ES-I3 (cell line): Measurements from ENCODE around the gene CCNK.

Experiments used
- H3K36me3 ChIP-seq: 2 replicates; pipeline ENCODE4 v1.6.1; 2013; ENCODE audit warnings: mild to moderate bottlenecking, low read length, control low read depth, moderate library complexity; ENCODE audit not compliant: insufficient read depth
- H3K4me1 ChIP-seq: 2 replicates; pipeline ENCODE4 v1.6.1; 2013; ENCODE audit warnings: mild to moderate bottlenecking, control low read depth, low read length; ENCODE audit not compliant: insufficient read depth
- H3K9ac ChIP-seq: 2 replicates; pipeline ENCODE4 v1.6.1; 2013; ENCODE audit warnings: low read depth, mild to moderate bottlenecking, low read length, moderate library complexity
- H3K9me3 ChIP-seq: 2 replicates; pipeline ENCODE4 v1.6.1; 2013; ENCODE audit warnings: mild to moderate bottlenecking, low read length, moderate library complexity; ENCODE audit not compliant: control insufficient read depth, insufficient read depth

The CCNK gene

DNA sequence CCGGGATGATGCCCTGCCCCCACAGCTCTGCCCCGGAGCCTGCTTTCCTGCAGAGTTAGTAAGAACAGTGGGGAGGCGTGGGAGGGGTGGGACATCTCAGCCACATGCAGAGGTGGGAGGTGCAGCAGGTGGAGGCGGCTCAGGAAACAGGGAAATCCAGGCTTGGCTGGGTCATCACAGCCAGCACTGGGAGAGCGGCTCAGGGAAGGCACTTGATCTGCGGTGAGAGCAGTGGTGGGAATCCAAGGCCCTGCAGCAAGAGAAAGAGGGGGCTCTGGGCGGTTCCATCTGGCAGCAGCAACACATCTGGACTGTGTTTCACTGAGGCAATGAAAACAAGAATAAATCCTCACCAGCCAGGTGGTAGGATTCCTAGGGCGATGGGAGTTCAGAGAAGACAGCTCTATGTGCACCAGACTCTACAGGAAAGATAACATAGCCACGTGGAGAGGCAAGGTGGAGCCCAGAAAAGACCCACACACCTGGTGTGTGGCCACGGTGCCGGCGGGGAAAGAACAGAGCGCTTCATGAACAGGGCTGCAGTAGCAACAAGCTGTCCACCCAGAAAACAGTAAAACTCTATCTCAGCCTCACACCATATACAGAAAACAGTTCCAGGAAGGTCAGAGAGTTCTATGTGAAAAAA, 65.1 kb downstream of the CCNK start:
- Histone ChIP-seq H3K9me3 (no peaks in the 10 kb centered on the region), H3K4me1 (peaks cover 21% of the 10 kb centered on the region), H3K36me3 (no peaks in the 10 kb centered on the region), H3K9ac (no peak overlapping the region; the same call in 1 of the 2 replicates)

DNA sequence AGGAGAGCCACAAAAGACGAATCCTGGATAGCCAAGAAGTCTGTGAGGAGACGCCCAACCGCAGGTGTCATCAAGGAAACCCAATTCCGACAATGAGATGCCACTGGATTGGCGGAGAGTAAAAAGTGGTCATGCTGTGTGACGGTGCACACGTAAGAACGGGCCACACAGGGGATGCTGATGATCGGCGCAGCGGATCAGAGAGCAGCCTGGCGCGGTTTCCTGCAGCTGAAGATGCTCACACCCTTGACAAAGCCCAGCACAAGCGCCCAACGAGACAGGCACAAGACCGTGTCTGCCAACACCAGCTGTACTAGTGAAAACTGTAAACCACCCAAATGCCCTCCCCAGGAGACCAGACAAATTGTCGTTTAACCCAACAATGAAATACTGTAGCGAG, 67.0 kb downstream of the CCNK start:
- H3K9ac ChIP-seq, result no peak overlapping the region

DNA sequence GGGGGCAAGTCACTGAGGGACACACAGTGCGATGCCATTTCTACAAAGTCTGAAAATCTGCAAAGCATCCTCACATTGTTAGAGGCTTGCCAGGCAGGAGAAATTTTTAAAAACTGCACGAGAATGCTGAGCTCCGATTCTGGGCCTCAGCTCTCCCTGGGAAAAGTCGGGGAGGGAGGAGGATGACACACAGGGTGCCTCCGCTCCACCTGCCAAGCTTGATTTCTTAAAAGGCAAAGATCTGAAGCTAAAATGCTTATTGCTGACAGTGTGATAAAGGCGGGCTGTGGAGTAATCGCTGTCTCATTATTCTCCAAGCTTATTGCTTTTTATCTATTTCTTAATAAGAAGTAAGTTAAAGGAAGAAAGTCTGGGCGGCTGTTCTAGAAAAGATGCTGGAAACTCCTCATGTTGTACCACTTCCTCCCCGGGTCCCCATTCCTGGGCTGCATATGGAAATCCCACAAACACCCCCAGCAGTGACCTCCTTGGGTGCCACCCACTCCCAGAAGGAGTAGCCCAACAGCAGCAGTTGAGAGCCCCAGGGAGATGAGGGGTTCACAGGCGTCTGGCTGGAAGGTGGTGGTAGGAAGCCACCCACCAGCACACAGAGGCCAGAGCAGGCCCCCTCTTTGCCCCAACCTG, 67.8 kb downstream of the CCNK start:
- H3K36me3 ChIP-seq, result no peaks in the 10 kb centered on the region
- no peak overlapping the region for H3K9ac ChIP-seq
- H3K9me3 ChIP-seq, result no peaks in the 10 kb centered on the region
- H3K4me1 ChIP-seq, result peaks cover 21% of the 10 kb centered on the region

More for the DNA sequence above, 67.0 kb downstream of the CCNK start:
- Histone ChIP-seq H3K4me1 (peaks cover 21% of the 10 kb centered on the region), H3K9me3 (no peaks in the 10 kb centered on the region), H3K36me3 (no peaks in the 10 kb centered on the region)

DNA sequence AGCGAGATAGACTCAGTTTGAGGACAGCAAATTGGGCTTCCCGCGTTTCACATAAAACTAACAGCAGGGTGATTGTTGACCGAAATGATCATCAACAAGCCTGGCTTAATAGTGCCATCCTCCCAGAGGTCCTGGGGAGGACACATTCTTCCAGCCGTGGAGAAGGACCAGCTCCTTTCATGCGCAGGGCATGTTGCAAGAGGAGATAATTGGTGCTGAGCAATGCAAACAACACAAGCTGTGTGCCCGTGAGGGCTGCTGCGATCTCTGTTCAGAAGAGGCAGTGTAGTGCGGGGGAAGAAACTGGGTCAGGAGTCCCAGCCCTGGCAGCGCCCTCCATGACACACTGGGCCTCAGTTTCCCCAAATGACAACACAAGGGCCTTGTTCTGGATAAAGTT, 68.5 kb downstream of the CCNK start:
- no peak overlapping the region for H3K9ac ChIP-seq
- no peaks in the 10 kb centered on the region for H3K36me3 ChIP-seq
- no peaks in the 10 kb centered on the region for H3K9me3 ChIP-seq
- H3K4me1 ChIP-seq, result peaks cover 21% of the 10 kb centered on the region

DNA sequence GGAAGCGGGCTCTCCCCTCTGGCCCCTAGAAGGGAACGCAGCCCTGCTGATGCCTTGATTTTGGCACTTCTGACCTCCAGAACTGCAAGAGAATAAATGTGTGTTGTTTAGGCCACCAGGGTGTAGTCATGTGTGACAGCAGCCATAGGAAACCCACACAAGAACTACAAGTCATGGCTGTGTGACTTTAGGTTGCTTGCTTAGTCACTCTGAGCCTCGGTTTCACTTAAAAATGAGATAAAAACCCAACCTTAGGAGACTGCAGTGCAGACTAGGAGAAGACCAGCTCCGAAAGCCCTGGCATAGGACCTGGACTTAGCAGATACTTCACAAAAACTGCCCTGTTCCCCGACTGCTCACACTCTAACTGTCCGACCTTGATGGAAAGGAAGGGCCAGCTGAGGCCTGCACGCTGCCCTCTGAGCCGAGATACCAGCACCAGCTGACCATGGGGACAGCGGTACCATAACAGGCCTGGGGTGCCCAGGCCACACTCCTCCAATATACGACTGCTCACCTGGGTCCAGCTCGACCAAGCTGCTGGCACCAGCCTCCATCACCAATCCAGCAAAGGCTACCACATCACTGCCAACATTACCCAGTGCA, 69.3 kb downstream of the CCNK start:
- no peaks in the 10 kb centered on the region for H3K9me3 ChIP-seq
- H3K4me1 ChIP-seq, result peaks cover 17% of the 10 kb centered on the region
- no peaks in the 10 kb centered on the region for H3K36me3 ChIP-seq
- no peak overlapping the region for H3K9ac ChIP-seq

DNA sequence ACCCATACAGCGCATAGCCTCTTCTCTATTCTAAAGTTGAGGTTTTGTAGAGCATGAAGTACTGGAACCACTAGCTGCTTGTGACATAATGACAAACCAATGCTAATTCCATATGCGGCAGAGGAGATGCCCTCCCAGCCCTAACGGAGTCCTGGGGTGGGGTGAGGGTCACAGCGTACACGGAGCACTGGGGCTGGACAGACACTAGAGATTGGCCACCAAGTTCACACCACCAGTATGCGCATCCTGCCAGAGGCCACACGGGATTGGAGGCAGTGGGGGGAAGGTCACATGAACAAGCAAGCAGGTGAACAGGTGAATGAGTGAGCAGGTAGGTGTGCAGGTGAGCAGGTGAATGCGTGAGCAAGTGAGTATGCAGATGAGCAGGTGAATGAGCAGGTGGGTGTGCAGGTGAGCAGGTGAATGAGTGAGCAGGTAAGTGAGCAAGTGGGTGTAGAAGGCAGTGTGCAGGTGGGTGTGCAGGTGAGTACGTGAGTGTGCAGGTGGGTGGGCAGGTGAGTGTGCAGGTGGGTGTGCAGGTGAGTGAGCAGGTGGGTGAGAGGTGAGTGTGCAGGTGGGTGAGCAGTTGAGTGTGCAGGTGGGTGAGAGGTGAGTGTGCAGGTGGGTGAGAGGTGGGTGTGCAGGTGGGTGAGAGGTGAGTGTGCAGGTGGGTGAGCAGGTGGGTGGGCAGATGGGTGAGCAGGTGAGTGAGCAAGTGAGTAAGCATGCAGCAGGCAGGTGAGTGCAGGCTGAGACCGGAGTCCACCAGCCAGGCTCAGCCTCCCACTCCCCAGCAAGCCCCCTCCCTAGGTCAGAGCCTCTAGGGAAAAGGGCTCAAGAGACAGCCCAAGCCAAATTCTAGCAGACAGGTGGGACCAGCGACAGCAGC, 70.1 kb downstream of the CCNK start:
- Histone ChIP-seq H3K9ac (no peak overlapping the region), H3K36me3 (no peaks in the 10 kb centered on the region), H3K9me3 (no peaks in the 10 kb centered on the region), H3K4me1 (peaks cover 10% of the 10 kb centered on the region)

DNA sequence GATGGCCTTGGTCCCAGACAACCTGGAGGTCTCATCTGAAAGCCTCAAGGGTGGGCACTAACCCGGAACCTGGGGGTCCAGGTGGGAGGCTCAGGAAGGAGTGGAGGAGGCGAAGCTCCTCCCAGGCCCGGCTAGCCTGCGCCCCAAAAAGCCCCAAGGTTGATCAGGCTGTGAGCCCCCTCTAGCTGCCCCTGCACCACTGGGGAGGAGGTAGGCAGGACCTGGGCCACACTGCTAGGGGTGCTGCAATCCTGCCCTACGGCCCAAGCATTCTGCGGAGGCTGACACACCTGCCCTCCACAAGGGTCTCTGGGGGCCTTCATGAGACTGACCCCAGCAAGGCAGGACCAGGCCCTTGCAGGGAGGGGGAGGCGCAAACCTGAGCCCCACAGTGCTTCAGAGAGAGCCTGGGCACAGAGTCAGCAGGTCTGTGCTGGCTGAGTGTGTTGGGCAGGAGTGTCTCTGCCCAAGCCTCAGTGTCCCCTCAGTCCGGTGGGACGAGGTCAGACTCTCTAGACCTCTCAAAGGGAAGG, 70.9 kb downstream of the CCNK start:
- H3K9me3 ChIP-seq, result no peaks in the 10 kb centered on the region
- no peak overlapping the region for H3K9ac ChIP-seq
- H3K36me3 ChIP-seq, result no peaks in the 10 kb centered on the region
- H3K4me1 ChIP-seq, result peaks cover 6% of the 10 kb centered on the region; the same call in 1 of the 2 replicates

DNA sequence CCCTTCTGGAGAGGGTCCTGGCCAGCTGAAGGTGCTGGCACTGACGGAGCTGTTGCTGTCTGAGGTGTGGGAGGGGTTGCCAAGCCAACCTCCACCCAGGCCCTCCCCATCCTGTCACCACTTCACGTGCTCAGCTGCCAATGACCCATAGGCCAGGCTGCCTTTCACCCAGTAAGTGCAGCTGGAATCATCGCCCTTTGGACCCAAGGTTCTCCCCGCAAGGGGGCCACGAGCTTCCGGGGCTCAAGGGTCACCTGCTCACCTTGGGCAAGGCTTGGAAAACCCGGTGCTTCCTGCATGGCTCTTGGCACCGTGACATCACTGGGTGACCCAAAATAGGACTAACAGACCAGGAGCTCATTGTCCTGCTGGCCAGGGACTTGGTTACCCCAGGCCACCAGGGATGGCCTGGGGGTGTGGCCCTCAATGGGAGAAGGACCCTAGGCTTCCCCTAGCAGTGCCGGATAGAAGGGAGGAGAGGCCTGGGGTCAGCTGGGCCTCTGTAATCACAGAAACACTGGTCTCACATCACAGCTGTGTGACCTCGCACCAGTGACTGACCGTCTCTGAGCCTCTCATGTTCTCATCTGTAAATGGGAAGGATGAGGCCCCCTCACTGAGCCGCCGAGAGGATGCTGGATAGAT, 71.5 kb downstream of the CCNK start:
- Histone ChIP-seq H3K9me3 (no peaks in the 10 kb centered on the region), H3K4me1 (peaks cover 6% of the 10 kb centered on the region; the same call in 1 of the 2 replicates), H3K9ac (no peak overlapping the region), H3K36me3 (no peaks in the 10 kb centered on the region)

DNA sequence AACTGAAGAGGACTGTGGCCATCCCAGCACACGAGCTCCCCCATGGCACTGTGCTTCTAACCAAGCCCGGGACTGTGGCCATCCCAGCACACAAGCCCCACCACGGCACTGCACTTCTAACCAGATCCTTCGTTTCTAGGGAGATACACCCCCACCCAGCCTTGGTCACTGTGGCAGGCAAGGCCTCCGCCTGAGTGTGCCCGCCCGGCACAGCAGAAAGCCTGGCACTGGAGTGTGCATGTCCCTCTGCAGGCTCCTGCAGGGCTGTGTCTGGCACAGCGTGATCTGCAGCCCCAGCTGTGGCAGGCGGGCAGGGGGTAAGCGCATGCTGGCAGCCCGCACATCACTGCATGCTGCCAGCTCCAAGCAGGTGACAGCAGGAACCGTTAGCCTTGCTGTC, 73.0 kb downstream of the CCNK start:
- H3K4me1 ChIP-seq, result peaks cover 6% of the 10 kb centered on the region; the same call in 1 of the 2 replicates
- no peaks in the 10 kb centered on the region for H3K36me3 ChIP-seq
- no peaks in the 10 kb centered on the region for H3K9me3 ChIP-seq
- H3K9ac ChIP-seq, result no peak overlapping the region

DNA sequence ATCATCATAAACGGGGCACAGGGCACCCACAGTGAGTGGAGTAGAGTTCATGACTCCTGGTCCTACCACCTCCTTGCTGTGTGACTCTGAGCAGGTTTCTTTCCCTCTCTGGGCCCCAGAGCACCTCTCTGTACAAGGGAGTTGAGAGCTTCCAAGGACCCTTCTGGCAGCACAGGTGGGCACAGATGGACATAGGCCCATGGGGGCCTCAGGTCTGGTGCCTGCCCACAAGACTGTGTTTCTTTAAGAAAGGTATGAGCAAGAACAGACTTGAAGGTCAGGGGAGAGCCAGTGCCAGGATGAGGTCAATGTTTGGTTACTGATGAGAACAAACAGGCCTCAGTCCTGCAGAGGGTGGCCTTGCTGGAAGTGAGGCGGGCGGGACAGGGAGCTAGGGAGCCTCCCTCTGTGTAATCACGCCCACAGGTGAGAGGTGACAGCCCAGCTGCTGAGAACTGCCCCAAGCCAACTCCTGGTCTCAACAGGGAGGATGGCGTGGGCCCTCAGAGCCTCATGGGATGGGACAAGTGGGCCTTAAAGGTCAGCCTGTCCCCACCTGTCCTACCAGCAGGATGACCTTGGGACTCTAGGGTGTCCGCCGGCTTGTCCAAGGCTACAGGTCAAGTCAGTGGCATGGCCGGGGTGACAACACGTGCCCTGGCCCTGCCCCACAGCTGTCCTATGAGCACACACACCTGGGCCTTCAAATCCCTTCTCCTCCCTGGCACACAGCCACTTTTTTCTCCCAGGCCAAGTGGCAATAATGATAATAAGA, 73.7 kb downstream of the CCNK start:
- Histone ChIP-seq H3K4me1 (no peaks in the 10 kb centered on the region), H3K9ac (no peak overlapping the region), H3K36me3 (no peaks in the 10 kb centered on the region), H3K9me3 (no peaks in the 10 kb centered on the region)

DNA sequence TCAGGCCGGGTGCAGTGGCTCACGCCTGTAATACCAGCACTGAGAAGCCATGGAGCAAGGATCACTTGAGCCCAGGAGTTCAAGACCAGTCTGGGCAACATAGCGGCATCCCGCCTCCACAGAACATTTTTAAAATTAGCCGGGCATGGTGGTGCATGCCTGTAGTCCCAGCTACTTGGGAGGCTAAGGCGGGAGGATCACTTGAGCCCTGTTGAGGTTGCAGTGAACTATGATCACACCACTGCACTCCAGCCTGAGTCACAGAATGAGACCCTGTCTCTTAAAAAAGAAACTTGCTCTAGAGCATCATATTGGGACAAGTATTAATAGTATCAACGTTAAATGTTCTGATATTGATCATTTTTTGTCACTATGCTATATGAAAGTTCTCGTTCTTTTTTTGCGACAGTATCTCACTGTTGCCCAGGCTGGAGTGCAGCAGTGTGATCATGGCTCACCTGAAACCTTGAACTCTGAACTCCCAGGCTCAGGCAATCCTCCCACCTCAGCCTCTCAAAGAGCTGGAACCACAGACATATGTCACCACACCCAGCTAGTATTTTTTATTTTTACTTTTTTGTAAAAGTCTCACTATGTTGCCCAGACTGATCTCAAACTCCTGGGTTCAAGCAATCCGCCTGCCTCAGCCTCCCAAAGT, 75.1 kb downstream of the CCNK start:
- H3K9ac ChIP-seq, result no peak overlapping the region
- H3K9me3 ChIP-seq, result no peaks in the 10 kb centered on the region
- peaks cover 3% of the 10 kb centered on the region; the same call in 1 of the 2 replicates for H3K4me1 ChIP-seq
- no peaks in the 10 kb centered on the region for H3K36me3 ChIP-seq

DNA sequence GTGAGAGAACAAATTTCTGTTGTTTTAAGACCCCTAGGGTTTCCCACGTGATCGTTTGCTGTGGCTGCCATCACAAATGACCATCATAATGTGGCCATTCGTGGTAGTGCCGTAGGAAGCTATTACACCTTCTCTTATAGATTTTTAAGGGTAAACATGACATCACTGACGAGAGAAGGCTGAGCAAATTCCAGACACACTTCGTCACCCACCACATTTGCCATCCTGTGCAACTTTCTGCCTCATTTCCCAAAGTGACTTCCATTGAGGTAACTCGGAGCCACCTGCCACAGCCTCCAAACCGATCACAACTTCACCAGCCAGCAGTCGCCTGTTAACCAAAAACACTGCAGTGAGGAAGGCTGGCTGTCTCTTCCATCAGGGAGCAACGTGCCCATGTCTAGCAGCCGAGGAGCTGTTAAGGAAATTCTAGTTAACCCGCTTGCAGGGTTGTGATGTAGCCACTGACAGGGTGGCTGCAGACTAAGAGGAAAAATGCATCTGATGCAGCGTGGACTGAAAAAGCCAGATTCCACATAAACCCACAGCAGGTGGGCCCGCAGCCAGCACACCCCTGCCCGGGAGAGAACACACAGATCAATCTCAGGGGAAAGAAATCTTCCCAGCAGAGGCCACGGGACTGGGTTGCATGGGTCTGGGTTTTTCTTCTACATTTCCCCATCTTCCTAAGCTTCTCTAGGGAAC, 78.2 kb downstream of the CCNK start:
- no peak overlapping the region for H3K9ac ChIP-seq

More for the DNA sequence above, 78.2 kb downstream of the CCNK start:
- no peaks in the 10 kb centered on the region for H3K9me3 ChIP-seq
- H3K36me3 ChIP-seq, result no peaks in the 10 kb centered on the region
- peaks cover 16% of the 10 kb centered on the region for H3K4me1 ChIP-seq
